Activated naive CD4-positive, alpha-beta T cell treated with Interleukin-2 at 50 U/mL for 16 hours (primary cell): ENCODE measurements around the gene SERGEF.

ENCODE experiments used
- DNase-seq: peaks from one replicate; pipeline ENCODE4 v3.0.0-alpha.2; 2020

The SERGEF gene

GRCh38 chr11:17807034-17807433 is 205.8 kb downstream of the SERGEF start:
- DNase-seq, result no peak

GRCh38 chr11:17805873-17806272 is 207.0 kb downstream of the SERGEF start:
- DNase-seq, result no peak

DNA sequence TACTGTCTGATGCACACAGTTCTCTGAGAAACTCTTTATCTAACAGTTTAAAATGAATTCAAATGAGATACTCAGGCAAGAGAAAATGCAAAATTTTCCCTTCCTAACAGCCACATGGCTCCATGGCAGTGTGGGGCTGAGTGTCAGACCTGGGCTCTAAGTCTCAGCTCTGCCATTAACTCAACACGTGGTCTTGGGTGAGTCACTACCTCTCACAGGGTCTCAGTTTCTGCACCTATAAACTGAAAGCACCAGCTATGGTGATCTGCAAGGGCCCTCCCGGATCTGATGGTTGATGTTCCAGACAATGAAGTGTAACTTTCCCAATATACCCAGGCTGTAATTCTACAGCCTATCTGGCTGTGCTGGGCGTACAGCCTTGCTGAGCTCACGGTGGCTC is 207.8 kb downstream of the SERGEF start:
- DNase-seq, result no peak

- no peak for DNase-seq
Measured at GRCh38 chr11:17803754-17804334, 209.0 kb downstream of the SERGEF start.

DNA sequence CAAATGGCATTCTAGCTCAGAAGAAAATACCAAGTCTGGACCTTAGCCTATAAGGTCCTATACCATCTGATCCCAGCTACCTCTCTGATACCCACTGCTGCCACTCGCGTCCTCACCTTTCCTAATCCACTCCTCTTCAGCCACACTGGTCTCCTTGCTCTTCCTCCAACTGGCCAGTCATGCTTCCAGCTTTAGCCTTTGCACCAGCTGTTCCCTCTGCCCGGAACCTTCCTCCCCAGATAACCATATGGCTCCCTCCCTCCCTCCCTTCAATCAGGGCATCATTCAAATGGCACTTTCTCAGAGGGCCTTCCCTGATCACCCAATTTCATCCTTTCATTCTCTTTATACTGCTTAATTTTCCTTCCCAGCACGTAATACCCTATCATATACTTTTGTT is 210.4 kb downstream of the SERGEF start:
- DNase-seq, result no peak

DNA sequence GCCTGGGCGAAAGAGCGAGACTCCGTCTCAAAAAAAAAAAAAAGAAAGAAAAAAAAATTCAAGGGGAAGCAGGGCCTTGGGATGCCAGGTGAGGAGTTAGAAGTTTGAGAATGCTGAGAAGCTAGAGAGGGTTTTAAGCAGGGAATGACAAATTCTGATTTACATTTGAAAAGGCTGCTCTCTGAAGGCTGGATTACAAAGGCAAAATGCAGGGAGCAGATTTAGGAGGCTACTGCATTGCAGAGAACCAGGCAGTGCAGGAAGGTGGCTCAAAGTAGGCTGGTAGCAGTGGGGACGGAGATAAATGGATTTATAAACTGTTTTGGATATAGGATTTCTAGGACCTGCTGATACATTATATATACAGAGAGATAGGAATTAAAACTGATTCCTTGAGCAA is 211.7 kb downstream of the SERGEF start:
- DNase-seq, result no peak

- no peak for DNase-seq
Measured at GRCh38 chr11:17799147-17799546, 213.7 kb downstream of the SERGEF start.

DNA sequence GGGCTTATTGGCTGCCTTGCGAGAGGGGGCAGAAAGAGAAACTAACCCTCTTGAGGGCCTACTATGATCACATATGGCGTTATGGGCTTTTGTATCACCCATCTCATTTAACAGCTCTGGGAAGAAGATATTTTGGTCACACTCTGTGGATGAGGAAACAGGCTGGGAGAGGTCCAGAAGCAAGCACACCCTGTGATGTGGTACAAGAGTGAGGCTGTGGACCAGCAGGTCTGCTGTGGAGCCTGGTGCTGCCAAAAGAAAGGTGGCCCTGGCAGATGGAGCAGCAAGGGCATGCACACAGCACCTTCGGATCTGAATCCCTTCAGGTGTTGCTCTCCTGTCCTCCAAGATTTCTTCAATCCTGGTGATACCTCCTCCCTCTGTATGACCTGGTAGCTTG is 214.1 kb downstream of the SERGEF start:
- DNase-seq, result no peak

DNA sequence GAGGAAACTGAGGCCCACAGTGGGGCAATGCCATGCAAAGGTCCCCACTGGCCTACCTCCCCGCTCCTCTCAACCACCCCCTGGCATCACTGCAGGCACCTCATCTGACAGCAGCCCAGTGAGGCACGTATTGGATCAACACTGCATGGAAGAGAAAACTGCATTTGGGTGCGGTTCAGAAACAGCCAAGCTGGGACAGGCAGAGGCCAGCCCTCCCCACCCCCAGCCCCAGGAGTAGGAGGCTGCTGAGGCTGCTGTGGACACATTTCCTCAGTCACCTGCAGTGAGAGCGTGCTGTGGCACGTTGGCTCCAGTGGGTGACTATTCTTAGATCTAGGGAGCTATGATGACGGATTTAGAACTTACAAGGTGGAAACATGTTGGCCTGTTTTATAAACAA is 214.6 kb downstream of the SERGEF start:
- DNase-seq, result no peak

GRCh38 chr11:17796154-17796553 is 216.7 kb downstream of the SERGEF start:
- DNase-seq, result no peak

DNA sequence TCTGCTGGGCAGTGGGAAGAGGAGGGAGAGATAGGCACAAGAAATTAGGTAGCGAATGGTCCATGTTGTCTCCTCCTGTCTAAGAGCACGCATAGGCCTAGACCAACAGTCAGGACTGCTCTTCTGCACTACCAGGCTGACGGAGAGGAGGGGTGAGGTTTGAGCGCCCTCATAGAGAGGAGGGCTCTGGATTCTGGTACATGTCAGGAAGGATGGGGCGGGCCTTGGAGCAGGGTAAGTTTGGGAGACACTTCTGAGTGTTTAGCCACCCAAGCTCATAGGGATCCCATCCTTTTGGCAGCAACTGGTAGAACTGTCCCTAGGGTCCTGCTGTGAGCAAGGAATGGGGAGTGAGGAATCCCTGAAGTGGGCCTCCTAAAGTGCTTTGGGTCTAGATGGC is 217.9 kb downstream of the SERGEF start:
- no peak for DNase-seq

- no peak for DNase-seq
Measured at GRCh38 chr11:17793642-17794170, 219.1 kb downstream of the SERGEF start.

DNA sequence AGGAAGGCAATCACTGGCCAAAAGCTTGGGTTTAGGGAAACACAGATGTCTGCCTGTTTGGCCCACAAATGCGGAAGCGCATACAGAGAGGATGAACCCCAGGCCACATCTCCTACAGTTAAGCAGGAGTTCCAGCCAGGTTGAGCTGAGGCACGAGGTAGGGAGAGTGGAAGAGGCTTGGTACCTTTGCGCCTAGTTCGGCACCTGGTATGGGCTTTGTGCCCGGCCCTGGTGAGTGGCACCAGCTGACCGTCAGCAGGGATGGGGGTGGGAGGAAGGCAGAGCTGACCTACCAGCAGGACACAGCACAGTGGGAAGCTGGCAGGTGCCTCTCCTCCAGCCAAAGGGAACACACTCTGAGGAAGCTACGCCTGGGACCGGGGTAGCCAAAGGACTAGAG is 220.7 kb downstream of the SERGEF start:
- no peak for DNase-seq

GRCh38 chr11:17791144-17791543 is 221.7 kb downstream of the SERGEF start:
- no peak for DNase-seq

- no peak for DNase-seq
Measured at GRCh38 chr11:17790453-17790852, 222.4 kb downstream of the SERGEF start.

- DNase-seq, result no peak
Measured at GRCh38 chr11:17788084-17788483, 224.8 kb downstream of the SERGEF start.

DNA sequence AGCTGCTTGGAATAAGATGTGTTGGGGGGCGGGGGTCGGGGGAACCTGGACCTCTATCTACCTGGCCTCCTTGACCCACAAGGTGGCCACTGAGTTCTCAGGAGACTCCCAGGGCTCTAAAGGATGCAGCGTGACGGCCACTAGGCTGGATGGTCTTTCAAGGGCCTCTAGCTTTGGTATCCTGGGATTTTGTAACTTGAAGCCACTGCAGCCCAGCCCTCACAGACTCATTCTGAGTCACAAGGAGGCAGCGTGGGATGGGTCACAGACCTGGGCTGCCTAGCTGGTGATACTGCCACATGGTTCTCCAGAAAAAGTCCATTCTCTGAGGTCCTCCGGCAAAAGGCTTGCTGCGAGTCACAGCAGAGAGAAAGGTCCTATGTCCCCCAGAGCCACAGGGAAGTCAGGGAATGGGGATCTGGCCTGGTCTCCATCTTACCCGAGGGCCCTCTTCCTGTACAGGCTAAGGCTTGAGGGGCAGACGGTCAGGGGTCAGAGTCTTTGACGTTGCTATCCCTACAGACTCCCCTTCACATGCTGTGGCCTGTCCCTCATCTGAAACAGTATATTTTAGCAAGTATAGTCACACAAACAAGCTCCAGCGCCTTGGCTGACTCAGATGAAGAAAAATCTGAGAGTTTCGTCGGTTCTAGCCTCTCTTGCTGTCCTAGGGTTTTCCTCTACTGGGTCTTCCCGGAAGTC is 225.9 kb downstream of the SERGEF start:
- DNase-seq, result no peak

- DNase-seq, result no peak
Measured at GRCh38 chr11:17783878-17784277, 229.0 kb downstream of the SERGEF start.

DNA sequence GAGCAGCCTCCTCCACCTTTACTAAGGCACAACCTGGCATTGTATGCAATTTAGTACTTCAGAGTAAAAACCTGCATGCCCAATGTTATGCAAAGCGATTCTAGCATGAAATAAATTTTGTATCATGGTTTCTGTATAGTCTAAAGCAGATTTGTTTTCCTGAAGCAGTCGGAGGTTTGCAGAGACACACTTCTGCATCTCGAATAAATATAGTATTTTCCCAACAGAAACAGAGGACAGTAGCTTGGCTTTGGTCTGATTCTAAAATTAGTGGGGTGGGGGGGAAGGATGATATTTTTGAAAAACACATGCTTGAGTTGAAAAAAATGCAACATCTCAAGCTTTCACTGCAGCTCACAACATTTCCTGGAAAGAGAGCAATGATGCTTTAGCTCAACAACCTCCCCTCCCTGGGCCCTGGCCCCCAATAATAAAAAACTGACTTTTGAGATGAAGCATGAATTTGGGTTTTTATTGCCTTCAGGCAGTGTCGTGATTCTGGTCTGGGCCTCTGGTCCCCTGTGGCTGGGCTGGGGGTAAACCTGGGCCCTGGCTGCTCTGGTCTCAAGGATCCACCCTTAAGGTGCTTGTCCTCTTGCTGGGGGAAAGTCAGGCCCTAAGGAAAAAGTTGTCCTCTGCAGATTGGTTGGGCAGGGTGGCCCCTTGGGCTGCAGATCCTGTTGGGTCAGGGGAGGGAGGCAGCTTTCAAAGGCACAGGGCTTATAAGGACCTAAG is 230.1 kb downstream of the SERGEF start:
- DNase-seq, result no peak

DNA sequence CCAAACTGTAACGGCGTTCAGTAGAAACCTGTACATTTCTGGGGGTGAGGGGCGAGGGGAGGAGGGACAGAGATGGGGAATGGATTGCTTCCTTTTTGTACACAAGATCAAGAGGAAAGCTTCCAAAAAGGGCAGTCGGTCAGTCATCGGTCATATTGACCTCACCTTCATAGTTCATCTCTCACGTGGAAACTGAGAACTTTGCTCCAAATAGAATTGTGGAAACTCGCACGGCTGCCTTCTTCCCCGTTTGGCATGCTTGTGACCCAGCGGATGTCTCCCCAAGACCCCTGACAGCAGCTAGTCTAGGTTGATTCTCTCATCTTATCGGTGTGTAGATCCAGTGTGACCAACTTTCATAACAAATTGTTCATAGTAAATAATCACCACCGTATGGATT is 230.7 kb downstream of the SERGEF start:
- no peak for DNase-seq

DNA sequence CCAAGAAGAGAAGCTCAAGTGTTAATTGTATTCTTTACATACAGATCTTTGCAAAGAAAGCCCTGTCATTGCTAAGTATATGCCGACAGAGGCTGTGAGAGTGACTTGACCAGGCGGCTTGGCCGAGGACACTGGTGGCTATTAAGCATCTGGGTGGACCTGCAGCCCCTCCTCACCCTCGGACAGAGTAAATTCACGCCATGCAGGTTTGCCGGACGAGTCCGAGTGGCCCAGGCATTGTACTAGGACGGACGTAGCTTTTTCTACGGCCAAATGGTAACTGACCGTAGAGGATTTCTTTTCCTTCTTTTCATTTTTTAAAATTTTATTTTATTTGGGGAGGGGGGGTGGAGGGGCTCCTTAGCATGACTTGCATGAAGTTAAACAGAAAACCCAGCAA is 231.2 kb downstream of the SERGEF start:
- DNase-seq, result no peak

GRCh38 chr11:17781221-17781620 is 231.6 kb downstream of the SERGEF start:
- no peak for DNase-seq

DNA sequence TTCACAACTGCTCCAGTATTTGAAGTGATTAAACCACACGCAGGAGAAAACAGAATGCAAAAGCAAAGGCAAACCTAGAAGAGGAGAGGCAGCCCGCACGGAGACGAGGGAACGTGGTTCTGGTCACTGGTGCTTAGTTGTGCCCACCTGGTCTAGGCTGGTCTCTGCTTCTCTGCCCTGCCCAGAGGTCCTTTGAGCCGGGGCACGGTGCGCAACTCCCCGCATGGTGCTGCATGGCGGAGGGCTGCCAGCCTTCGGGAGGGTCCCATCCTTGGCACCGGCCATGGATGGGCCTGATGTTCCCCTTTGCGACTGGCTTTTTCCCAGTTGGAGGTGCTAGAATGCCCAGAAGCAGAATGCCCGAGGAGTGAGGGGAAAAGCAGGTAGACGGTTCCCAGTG is 232.2 kb downstream of the SERGEF start:
- no peak for DNase-seq
